NCI-H2081 treated with DMSO at 0.1 percent for 48 hours (cell line): Measurements from ENCODE around the gene CFAP54.
"Not testable (repeated sequence)": the region's sequence is repeated elsewhere in the genome, so short reads cannot be mapped to it uniquely, and the experiment has no call there.

Experiments
- DNase-seq: peaks from one replicate; lab custom pipeline; 2025; lab: John Stamatoyannopoulos, UW

Gene CFAP54, protein sequence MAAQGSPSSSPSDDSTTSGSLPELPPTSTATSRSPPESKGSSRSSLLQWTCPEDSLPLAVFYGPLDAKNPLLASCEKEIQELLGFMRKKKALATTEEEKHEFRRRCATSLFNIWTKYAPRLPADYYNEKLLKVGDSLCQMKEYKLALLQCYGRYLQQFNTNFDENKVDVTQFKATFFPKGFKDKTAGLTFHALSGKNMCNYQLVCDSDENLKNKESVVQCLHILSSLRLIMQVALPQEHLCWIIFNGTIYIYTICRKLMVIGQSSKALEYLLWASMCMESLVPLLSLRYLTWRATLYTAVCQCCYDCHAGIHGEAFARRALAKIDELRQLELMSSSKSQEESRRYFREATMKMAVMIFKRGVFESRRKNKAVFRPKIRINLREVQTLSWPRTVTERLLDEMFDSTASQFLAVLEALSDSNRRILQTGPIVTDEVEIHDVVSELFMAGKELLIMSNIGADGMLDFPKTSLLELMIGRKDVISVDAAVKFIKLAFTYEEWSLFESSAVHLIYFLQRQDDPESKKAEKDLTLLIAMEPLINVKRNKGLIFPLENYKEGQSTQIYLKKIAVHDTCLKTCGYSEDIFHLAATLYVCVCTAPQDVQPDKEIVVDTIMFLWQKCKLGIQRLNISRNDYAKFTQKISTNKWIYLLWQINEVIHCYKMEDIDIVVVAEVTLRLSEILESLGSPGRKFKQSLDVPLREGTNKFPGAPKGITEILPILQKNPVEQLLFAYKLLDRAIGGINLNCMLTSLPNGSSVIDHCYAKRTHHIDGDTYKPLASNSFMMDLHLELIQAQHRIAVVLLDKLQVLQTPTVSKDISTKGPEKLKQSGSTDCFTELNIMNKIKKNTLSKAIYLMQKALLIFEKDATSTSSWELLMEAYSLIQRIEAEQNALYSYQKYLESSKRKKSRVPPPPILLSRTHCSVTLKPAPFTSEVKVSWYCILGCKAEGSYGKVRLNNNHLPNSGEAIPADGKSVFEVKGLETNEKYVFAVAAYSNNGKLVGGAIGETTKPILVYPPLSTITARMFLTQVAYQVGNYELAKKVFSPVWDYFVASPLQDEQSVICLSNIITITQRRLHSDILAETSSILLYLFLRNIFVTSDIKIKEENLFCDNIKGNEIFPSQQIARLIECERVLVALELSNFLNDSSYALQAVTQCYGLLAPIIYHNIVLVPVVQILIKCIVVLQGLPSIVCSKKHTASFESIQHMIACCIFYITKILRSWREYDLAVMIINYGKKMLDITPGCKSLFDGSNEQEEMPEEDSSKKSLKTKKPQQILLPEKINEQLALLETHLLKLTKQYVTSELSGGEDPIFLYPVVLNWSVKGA (N-terminal part only)

DNA sequence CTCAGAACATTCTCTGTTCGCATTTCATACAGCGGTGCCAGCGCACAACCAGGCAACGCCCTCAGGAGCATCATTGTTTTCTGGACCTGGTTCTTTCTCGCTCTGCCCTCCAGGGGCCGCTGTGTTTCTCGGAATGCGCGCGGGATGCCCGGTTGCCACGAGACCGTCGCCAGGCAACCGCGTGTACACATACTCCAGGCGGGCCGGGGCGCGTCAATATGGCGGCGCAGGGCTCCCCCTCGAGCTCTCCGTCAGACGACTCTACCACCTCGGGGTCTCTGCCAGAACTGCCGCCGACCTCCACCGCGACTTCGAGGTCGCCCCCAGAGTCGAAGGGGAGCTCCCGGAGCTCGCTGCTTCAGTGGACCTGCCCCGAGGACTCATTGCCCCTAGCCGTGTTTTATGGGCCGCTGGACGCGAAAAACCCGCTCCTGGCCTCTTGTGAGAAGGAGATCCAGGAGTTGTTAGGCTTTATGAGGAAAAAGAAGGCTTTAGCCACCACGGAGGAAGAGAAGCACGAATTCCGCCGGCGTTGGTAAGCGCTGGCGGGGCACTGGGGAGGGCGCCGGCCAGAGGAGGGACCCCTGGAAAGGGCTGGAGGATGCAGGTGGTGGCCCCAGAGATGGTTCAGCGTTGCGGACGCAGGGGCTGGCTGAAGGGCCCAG, at the start of gene CFAP54:
CFAP54 (plus strand) TSS at position 186 of the 665 bp plus-strand sequence; CDS start at position 219, 33 bp downstream.
- DNase-seq = peak; percentile 62

DNA sequence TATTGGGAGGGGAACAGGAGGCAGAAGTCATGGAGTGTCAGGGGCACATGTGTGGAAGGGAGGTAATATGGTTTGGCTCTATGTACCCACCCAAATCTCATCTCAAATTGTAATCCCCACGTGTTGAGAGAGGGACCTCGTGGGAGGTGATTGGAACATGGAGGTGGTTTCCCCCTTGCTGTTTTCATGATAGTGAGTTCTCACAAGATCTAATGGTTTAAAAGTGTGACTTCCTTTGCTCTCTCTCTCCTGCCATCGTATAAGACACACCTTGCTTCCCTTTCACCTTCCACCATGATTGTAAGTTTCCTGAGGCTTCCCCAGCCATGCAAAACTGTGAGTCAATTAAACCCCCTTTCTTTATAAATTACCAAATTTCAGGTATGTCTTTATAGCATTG, 47.6 kb upstream of the CFAP54 start:
- DNase-seq = no peak

DNA sequence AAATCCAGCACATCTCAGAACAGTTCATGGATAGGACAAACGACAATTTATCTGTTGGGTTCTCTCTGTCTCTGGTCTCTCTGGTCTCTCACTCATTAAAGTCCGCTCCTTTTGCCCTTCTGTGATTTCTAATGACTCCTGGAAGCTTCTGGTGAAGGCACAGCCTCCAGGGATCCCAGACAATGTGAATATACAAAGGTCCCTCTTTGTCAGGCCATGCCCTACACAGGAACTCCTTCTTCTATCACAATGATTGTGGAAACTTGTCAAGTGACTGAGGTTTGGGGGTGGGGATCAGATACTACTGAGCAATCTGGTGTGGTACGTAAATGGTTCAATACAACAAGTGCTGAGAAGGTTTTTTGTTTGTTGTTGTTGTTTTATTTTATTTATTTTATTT, 46.5 kb upstream of the CFAP54 start:
- DNase-seq = no peak

DNA sequence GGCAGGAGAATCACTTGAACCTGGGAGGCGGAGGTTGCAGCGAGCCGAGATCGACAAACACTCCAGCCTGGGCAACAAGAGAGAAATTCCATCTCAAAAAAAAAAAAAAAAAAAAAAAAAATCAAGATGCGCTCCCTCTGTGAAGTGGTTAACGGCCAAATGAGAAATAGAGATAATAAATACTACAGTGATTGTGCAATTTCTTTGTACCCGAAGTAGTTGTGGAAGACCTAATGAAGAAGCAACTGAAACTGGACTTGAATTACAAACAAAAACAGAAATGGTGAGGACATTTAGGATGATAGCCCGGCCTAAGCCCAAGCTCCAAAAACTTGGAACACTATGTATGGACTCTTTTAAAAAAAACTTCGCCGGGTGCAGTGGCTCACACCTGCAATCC, 45.0 kb upstream of the CFAP54 start:
- DNase-seq = no peak

DNA sequence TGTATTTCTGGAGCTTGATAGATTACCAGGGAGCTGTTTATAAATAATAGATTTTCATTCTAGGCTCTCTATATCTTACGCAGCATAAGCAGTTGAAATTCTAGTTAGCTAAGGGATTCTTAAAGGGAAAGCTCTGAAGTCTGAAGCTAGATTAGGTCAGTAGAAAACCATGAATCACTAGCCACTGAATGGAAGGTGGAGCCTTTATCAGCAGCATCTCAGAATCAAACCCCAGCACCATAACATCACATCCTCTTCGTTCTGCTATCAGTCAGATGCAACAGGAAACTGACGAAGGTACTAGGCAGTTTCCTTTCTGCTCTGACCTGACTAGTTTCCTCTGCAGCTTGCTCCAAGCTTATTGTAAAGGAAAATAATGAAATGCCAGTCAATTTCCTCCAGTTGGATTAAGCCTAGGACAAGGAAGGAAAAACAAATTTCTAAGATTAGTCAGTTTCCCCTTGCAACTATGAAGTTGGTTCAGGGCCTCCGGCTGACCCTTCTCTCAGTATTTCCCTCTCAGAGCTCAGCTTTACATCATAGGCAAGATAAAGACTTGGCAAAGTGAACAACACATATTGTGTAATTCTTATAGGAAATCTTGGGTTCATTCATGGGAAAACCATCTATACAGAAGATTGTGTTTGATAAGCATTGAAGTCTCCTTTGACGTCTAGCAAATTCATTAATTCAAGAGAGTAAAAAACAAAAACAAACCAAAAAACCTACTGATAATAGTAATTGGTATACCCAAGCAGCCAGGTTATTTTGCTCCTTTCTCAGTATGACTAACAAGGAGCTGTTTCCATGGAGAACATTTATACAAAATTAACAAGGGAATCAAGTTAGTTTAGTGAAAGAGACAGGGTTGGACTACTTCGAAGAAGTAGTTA, 43.4 kb upstream of the CFAP54 start:
- DNase-seq = no peak

DNA sequence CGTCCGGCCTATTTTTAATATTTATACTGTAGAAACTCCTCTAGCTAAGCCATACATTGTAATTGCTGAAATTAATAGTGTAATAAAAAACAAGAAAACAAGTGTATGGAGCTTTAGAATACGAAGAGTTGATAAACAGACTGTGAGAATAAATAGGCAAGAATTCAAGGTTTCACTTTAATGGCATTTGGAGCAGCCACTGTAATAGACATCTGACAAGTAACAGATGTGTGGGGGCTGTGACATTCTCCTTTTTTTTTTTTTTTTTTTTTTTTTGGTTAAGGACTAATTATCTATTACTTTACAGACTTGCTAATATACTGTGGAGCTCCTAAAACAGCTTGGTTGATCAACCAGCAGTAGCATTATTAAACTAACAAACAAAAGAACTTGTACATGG, 42.1 kb upstream of the CFAP54 start:
- no peak for DNase-seq

DNA sequence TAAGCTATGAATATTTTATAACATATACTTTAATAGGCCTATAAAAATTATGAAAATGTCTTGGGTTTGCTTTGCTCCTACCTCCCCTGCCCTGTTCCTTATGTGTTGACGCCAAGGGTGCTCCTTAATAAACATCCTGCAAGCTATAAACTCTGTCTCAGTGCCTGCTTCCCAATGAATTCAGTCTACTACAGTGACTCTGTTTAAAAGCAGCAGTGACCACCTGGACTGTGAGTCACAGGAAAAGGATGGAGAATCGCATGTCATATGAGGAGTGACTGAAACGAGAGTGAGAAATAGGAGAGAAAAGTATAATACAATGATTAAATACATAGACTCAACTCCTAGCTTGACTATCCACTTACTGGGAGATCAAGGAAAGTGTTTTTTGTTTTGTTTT, 41.1 kb upstream of the CFAP54 start:
- DNase-seq = no peak

DNA sequence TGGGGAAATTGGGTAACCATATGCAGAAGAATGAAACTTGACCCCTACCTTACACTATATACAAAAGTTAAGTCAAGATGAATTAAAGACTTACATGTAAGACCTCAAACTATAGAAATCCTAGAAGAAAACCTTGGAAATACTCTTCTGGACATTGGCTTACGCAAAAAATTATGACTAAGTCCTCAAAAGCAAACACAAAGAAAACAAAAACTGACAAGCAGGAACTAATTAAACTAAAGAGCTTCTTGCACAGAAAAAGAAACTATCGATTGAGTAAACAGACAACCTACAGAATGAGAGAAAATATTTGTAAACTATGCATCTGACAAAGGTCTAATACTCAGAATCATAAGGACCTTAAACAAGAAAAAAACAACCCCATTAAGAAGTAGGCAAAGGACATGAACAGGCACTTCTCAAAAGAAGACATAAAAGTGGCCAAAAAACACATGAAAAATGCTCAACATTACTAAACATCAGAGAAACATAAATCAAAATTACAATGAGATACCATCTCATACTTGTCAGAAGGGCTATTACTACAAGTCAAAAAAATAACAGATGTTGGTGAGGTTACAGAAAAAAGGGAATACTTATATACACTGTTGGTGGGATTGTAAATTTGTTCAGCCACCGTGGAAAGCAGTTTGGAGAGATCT, 37.0 kb upstream of the CFAP54 start:
- DNase-seq = no peak

DNA sequence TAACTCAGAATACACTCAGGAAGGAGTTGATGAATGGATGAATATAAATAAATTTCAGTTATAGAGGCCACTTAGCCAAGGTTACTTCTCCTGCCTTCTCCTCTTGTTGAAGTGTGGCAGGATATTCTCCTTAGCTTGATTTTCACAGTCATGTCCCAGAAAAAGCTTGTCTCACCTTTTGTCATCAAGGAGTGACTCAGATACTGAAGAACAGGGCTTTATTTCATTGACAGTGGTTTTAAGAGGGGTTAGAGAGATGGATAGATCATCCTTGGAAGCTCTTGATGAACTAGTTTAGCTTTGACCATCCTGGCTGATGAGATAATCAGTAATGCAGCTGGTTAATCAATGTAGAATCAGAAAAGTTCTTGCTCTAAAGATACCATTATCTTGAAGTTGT, 35.0 kb upstream of the CFAP54 start:
- DNase-seq = no peak

DNA sequence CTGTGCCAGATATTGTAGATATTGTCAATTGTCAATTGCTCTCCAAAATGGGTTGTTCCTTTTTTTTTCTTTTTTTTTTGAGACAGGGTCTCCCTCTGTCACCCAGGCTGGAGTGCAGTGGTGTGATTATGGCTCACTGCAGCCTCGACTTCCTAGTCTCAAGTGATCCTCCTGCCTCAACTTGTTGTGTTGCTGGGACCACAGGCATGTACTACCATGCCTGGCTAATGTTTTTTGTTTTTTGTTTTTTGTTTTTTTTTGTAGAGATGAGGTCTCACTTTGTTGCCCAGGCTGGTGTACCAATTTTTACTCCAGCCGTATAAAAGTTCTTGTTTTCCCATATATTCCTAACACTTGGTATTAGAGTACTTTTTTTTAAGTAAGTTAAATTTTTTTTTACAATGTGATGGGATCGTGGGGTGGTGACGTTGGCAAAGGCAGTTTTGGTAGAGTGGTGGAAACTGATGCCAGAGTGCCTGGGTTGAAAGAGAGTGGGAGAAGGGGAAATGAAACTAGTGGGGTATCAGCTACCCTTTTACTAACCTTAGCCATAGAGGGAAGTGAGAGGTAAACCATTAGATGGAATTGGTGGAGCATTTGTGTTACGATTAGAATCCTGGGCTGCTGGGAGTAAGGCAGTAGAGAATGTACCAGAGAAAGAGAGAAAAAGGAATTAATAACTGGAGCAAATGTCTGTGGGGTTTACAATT, 33.0 kb upstream of the CFAP54 start:
- no peak for DNase-seq

DNA sequence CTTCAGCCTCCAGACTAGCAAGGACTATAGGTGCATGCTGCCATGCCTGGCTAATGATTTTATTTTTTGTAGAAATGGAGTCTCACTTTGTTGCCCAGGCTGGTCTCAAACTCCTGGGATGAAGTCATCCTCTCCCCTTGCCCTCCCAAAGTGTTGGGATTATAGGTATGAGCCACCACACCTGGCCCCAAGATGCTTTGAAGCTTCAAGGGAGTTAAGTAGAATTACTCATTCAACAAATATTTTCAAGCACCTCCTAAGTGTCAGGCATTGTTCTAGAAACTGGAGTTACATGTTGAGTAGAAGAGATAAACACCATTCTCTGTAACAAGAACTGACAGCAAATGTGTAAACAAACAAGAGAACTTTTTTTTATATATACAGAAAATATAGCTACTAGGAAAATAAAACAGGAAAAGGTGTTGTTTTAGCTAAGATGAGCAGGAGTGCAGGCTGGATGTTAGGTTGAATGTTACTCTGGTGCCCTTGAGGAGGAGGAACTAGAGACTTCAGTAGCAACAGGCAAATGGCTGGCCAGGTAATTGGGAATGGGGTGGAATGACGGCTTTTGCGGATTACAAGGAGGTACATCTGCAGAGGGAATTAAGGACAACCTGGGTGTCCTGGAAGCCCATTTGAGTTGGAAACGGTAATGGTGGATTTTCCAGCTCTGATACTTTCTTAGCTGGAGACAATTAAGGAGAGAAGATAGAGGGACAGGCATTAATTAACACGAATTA, 32.0 kb upstream of the CFAP54 start:
- no peak for DNase-seq

DNA sequence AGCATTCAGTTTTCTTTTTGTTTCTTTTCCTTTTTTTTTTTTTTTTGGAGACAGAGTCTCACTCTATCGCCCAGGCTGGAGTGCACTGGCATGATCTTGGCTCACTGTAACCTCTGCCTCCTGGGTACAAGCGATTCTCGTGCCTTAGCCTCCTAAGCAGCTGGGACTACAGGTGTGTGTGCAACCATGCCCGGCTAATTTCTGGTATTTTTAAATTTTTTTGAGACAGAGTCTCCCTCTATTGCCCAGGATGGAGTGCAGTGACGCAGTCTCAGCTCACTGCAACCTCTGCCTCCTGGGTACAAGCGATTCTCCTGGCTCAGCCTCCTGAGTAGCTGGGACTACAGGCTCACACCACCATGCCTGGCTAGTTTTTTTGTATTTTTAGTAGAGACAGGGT, 30.1 kb upstream of the CFAP54 start:
- not testable (repeated sequence) for DNase-seq

DNA sequence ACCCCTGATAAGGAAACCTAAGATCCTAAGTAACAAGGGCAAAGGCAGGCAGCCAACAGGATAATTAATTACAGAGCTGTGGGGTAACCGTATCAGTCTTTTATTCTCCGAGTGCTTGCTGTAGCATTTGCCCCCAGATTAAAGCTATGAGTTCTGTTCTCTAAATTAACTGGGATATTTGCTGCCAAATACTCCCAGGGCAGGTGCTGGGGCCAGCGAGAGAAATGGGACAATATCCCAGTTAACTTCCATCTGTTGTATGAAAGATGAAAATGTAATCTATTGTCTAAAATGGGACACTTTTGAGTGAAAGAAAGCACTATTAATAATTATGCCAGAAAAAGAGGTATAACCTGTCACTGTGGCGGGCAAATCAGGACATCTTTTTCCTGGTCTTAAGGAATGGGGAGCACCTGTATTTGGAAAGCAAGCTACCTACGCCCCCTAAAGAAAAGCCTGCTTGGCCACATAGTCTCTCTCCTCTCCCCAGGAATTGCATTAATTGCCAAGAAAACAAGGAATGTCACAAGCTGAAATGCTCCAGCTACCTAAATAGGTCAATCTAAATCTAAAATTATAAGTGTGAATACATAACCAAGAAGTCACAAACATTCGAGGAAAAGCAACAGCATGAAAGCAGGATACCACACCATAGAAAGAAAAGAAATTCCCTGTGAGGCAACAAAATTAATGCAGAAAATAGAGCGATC, 26.7 kb upstream of the CFAP54 start:
- DNase-seq = no peak

DNA sequence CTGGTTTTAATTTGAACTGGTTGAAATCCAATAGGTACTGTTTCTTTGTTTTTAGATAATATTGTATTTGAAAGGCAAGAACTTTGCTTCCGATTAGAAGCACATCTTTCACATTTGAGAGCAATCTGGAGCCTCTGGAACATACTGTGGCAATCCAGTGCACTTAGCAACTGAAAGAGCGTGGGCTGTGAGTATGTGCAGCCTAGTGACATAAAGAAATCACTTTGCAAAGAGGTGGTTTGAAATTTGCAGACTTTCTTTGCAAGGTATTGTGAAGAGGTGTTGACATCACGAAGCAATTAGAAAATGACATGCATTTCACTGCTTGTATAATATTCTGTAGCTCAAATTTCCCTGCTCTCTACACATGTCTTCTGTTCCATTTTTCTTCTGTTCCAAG, 23.5 kb upstream of the CFAP54 start:
- DNase-seq = no peak

DNA sequence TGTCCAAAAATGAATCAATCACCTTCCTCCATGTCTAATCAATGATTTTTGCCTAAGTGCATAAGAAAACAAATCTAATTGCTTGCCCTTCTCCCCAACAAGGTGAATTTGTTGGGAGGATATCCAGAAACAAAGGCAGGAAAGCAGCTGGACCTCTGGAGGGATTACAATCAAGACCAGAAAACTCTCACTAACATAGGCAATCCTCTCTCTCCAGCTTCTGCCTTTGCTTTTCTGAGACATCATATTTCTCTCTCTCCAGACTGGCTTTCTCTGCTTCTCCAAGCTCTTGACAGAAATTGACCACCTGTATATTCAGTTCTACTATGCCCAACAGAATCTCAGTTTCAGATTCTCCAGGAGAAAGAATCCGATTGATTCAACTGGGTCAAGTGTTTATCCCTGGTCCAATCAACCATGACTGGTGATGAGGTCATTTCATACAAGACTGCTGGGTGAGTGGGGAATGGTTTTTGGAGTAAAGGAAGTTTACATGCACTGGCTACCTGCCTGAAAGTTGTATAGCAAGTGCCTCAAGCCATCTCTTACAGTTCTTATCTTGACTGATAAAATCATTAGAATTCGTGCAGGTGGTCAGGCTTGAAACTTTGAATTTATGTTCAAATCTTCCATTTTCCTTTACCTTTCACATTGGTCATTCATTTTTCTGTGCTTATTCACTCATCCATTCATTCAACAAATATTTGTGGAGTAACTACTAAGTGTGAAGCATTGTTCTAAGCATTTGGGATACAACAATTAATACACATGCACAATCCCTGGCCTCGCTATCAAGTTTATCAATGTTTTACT, 22.2 kb upstream of the CFAP54 start:
- no peak for DNase-seq

DNA sequence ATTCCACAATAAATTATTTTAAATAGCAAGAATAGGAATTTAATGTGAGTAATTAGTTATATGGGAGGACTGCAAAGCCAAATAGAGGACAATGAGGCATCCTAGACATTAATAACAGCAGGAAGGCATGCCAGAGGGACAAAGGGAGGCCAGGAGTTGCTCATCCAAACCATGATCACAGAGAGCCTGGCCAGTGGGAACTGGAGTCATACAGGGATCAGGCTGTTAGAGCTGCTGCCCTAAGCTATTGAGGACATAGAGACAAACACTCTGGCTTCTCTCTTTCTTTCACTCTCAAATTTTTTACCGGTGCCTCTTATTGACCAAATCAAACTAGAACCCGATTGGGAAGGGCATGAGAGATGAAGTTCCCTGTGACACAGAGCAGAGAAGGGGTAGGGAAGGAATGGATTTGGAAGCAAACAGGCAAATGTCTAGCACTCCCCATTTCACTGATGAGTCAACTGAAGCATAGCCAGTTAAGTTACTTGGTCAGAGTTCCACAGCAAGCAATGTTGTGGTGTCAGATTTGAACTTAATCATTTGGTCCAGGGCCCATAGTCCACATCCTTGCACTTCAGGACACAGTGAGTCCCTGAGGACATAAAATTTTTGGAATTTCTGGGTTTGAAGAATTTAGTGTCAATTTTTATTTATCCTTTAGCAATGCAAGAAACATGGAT, 17.9 kb upstream of the CFAP54 start:
- no peak for DNase-seq

DNA sequence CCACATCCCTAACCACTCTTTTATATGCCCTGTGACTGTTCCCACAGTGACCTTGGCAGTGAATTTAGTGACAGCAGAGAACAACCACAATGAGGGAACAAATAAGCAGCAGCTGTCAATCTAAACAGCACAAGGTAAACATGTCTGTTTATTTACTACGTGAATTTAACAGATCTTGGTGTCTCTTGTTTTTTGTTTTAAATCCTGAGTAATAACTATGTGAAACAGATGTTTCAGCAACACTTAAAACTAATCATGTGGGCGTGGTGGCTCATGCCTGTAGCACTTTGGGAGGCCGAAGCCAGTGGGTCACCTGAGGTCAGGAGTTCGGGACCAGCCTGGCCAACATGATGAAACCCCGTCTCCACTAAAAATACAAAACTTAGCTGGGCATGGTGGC, 17.0 kb upstream of the CFAP54 start:
- DNase-seq = no peak
